ENCODE measurements around the gene HTT.
A peak's percentile ranks its signal among the peaks of the same experiment; 100 is the strongest.

DNA sequence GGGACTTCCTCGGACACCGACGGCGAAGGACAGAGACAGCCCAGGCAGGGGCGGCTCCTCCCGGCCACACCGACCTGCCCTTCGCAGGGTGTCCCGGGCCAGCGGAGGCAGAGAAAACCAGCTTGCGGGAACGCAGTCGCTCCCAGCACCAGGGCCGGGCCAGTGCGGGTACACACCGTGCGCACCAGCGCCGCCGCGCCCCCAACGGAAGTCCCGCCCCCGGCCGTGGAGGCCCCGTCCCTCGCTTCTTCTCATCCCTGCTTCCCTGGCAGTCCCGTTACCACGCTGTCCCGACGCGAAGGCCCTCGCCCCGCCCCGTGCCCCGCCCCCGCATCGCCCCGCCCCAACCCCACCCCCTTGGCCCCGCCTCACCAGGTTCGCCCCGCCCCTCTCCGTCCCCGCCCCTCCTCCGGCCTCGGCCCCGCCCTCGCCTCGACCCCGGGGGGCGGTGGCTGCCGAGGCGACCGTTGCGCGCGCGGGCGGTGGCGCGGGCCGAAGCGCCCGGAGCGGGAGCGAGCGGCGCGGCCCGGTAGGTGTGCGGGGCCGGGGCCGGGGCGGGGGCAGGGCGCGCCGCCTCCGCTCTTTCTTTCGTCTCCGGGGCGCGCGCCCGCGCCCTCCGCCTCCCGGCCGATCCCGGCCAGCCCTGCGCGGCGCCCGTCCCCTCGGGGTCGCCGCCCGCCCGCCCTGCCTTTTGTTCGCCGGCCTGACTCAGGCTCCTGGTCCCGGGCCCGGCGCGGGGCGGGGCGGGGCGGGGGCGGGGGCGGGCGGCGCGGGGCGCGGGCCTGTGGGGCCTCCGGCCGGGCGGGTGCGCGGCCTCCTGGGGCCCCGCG lies 218.3 kb downstream of the HTT start, which contains the start of gene RGS12:
- TF ChIP-seq, protein P1, sequence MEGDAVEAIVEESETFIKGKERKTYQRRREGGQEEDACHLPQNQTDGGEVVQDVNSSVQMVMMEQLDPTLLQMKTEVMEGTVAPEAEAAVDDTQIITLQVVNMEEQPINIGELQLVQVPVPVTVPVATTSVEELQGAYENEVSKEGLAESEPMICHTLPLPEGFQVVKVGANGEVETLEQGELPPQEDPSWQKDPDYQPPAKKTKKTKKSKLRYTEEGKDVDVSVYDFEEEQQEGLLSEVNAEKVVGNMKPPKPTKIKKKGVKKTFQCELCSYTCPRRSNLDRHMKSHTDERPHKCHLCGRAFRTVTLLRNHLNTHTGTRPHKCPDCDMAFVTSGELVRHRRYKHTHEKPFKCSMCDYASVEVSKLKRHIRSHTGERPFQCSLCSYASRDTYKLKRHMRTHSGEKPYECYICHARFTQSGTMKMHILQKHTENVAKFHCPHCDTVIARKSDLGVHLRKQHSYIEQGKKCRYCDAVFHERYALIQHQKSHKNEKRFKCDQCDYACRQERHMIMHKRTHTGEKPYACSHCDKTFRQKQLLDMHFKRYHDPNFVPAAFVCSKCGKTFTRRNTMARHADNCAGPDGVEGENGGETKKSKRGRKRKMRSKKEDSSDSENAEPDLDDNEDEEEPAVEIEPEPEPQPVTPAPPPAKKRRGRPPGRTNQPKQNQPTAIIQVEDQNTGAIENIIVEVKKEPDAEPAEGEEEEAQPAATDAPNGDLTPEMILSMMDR (IDR thresholded peaks at IDR 0.05) = no peak
- TF ChIP-seq EP300 (IDR thresholded peaks at IDR 0.05) (no peak), POLR2A (IDR thresholded peaks at IDR 0.05) (peak in 1 of 2 donors; percentile 80)

Data from suprapubic skin (tissue), 3 donors.